HepG2 (cell line): ENCODE measurements around the gene PSMB11. TPM values are rescaled to one million over a fixed set of nuclear protein-coding genes. Genes with fewer than 3 reads are reported as not detected.
A peak's percentile ranks its signal among the peaks of the same experiment; 100 is the strongest.

ENCODE experiments used
- ATAC-seq: fragments of 200-7000 bp; cut with Tn5 transposase; 3 replicates; pipeline ENCODE4 v1.9.1; 2020; ENCODE audit warnings: mild to moderate bottlenecking, moderate library complexity
- BruUV-seq: library from RNA; stranded (reverse); fragments of 400-500 nt; replicated peaks from 2 replicates; lab custom pipeline; 2021; lab: Mats Ljungman, UMichigan
- CTCF ChIA-PET: fragments of 300-600 bp; formaldehyde crosslinking; extraction: SDS; loops from one replicate; lab custom pipeline; 2021; ENCODE audit warnings: low total read pairs, inconsistent platforms, low intra/inter-chr PET ratio; lab: Yijun Ruan, JAX
- POLR2A ChIA-PET: fragments of 350-600 bp; sonication (Branson Sonifier 250); formaldehyde crosslinking; loops from one replicate; lab custom pipeline; 2020; ENCODE audit warnings: antibody characterized with exemption, inconsistent platforms; lab: Yijun Ruan, JAX
- DNase-seq: peaks from one replicate; pipeline ENCODE4 v3.0.0-alpha.2; 2015; ENCODE audit warnings: low spot score
- FAIRE-seq: peaks from 3 replicates; lab custom pipeline; 2011; peaks lifted over from hg19 to GRCh38; lab: Jason Lieb, UNC
- H2AFZ ChIP-seq: one replicate; pipeline ENCODE4 v1.6.1; 2011; ENCODE audit warnings: low read length, inconsistent platforms
- H3K27ac ChIP-seq: fragments of 300-600 bp; 3 replicates; pipeline ENCODE4 v1.8.0; 2011; ENCODE audit warnings: mixed run types, mild to moderate bottlenecking, mixed read lengths, low read length, inconsistent platforms; ENCODE audit not compliant: insufficient read depth; ENCODE audit errors: extremely low read length
- H3K27me3 ChIP-seq, 2 experiments: fragments of 200-600 bp in 1 of 2; 2 replicates in 1 of 2; 3 replicates in 1 of 2; pipeline versions ENCODE4 v1.6.0 to v1.8.0; 2011; ENCODE audit warnings: low read length in 2 of 2, mild to moderate bottlenecking in 2 of 2, moderate library complexity in 2 of 2, inconsistent platforms in 1 of 2; ENCODE audit not compliant: insufficient read depth in 2 of 2, control insufficient read depth in 1 of 2
- H3K36me3 ChIP-seq, 2 experiments: fragments of 200-600 bp in 1 of 2; replicated peaks in 1 of 2; 2 replicates in 1 of 2; 3 replicates in 1 of 2; pipeline versions ENCODE4 v1.5.1 to v1.8.0; 2011; ENCODE audit warnings: low read length in 2 of 2, inconsistent platforms in 1 of 2; ENCODE audit not compliant: insufficient read depth in 2 of 2, control insufficient read depth in 1 of 2
- H3K4me1 ChIP-seq: 2 replicates; pipeline ENCODE4 v1.5.1; 2012; ENCODE audit warnings: low read length, inconsistent platforms; ENCODE audit not compliant: insufficient read depth
- H3K4me2 ChIP-seq: 2 replicates; pipeline ENCODE4 v1.6.0; 2011; ENCODE audit warnings: low read depth, low read length, inconsistent platforms
- H3K4me3 ChIP-seq, 3 experiments: fragments of 200-600 bp in 1 of 3; sonication (generic), shearing (Covaris generic) in 1 of 3; replicated peaks in 1 of 3; 2 replicates each; pipeline ENCODE4 v1.5.1; 2011 to 2016; ENCODE audit warnings: low read length in 3 of 3, inconsistent platforms in 2 of 3, low read depth in 2 of 3, mild to moderate bottlenecking in 2 of 3, control low read depth in 1 of 3, mixed read lengths in 1 of 3; ENCODE audit not compliant: insufficient read depth in 1 of 3
- H3K79me2 ChIP-seq: one replicate; pipeline ENCODE4 v1.6.1; 2011; ENCODE audit warnings: low read length, inconsistent platforms; ENCODE audit not compliant: insufficient read depth
- H3K9ac ChIP-seq: 2 replicates; pipeline ENCODE4 v1.6.0; 2011; ENCODE audit warnings: mild to moderate bottlenecking, low read depth, low read length, inconsistent platforms; ENCODE audit not compliant: insufficient read depth
- H3K9me3 ChIP-seq: 2 replicates; pipeline ENCODE4 v1.5.1; 2012; ENCODE audit warnings: mild to moderate bottlenecking, low read length
- H4K20me1 ChIP-seq: 2 replicates; pipeline ENCODE4 v1.6.0; 2011; ENCODE audit warnings: inconsistent platforms, mild to moderate bottlenecking, low read length, moderate library complexity; ENCODE audit not compliant: insufficient read depth
- ARID3A ChIP-seq: IDR thresholded peaks from 2 replicates; pipeline ENCODE4 v1.6.1; 2012; ENCODE audit warnings: low read depth, low read length, improper control_type of control experiment
- KDM5B ChIP-seq: sonication (generic); formaldehyde crosslinking; IDR thresholded peaks from 2 replicates; pipeline ENCODE4 v1.4.0; 2020; ENCODE audit warnings: missing genetic modification reagents, mild to moderate bottlenecking, borderline replicate concordance
- KLF11 ChIP-seq: IDR thresholded peaks from 2 replicates; pipeline ENCODE4 v1.6.1; 2016; ENCODE audit warnings: missing compliant biosample characterization
- NBN ChIP-seq: fragments of 450-650 bp; conservative IDR thresholded peaks from 2 replicates; pipeline ENCODE4 v1.6.1; 2017
- NCOA2 ChIP-seq: sonication (generic); formaldehyde crosslinking; IDR thresholded peaks from 2 replicates; pipeline ENCODE4 v1.8.0; 2022; ENCODE audit warnings: inconsistent platforms
- NFAT5 ChIP-seq: sonication (generic); formaldehyde crosslinking; IDR thresholded peaks from 2 replicates; pipeline ENCODE4 v1.4.0; 2020; ENCODE audit warnings: missing genetic modification reagents
- RCOR2 ChIP-seq: IDR thresholded peaks from 2 replicates; pipeline ENCODE4 v1.6.1; 2016; ENCODE audit warnings: missing biosample characterization, missing genetic modification reagents
- SMC3 ChIP-seq: IDR thresholded peaks from 2 replicates; pipeline ENCODE4 v1.6.1; 2011; ENCODE audit warnings: low read length, improper control_type of control experiment
- TEAD2 ChIP-seq: sonication (generic); formaldehyde crosslinking; IDR thresholded peaks from 2 replicates; pipeline ENCODE4 v1.9.0; 2021; ENCODE audit warnings: missing genetic modification reagents
- THYN1 ChIP-seq: sonication (generic); formaldehyde crosslinking; IDR thresholded peaks from 2 replicates; pipeline ENCODE4 v1.8.1; 2023; ENCODE audit warnings: low read depth, mild to moderate bottlenecking, moderate library complexity, missing genetic modification reagents, borderline replicate concordance
- YEATS2 ChIP-seq: sonication (generic); formaldehyde crosslinking; IDR thresholded peaks from 2 replicates; pipeline ENCODE4 v1.4.0; 2020; ENCODE audit warnings: missing genetic modification reagents, borderline replicate concordance
- ZNF703 ChIP-seq: sonication (generic); formaldehyde crosslinking; IDR thresholded peaks from 2 replicates; pipeline ENCODE4 v1.5.1; 2020; ENCODE audit warnings: missing genetic modification reagents, mild to moderate bottlenecking, moderate library complexity, borderline replicate concordance
- WGBS: methylation state at CpG from one replicate; pipeline ENCODE4 v1.1.6; 2017; ENCODE audit warnings: low lambda C conversion rate; 5-methylcytosine and 5-hydroxymethylcytosine counted together
- in situ Hi-C: cut with HindIII; loops from 2 replicates; pipeline ENCODE4 v1.10.0; 2017; ENCODE audit warnings: low pct_unique_long_range_greater_than_20kb; ENCODE audit not compliant: extremely low pct_ligation_motif_present
- intact Hi-C: fragments of 100-400 bp; cut with micrococcal nuclease; formaldehyde crosslinking; loops from one replicate; pipeline ENCODE4 v1.10.0; 2022; ENCODE audit not compliant: unreplicated experiment
- polyA plus RNA-seq, 8 experiments: library from polyadenylated mRNA; depleted of rRNA in 3 of 8; stranded (reverse) in 7 of 8; unstranded in 1 of 8; fragments of >200 nt; fragmentation: Illumina TruSeq in 4 of 8; extraction: Trizol in 4 of 8; gene quantifications; 2 replicates each; pipeline versions ENCODE4 v1.2.1 to v1.2.3, GENCODE V29; 2011 to 2016; ENCODE audit warnings: low read depth in 4 of 8, missing spikeins in 1 of 8, mixed read lengths in 1 of 8; ENCODE audit not compliant: insufficient read depth in 1 of 8
- total RNA-seq, 5 experiments: library from RNA; depleted of rRNA; stranded (reverse); fragments of >200 nt; fragmentation: Illumina TruSeq; extraction: Trizol; gene quantifications; 2 replicates each; pipeline ENCODE4 v1.2.3, GENCODE V29; 2016; ENCODE audit warnings: low read depth in 1 of 5
- TF ChIP-seq, protein P1 (sequence below): sonication (generic); formaldehyde crosslinking; IDR thresholded peaks from 2 replicates; pipeline ENCODE4 v1.8.1; 2023; ENCODE audit warnings: mild to moderate bottlenecking, inconsistent platforms, moderate library complexity, missing genetic modification reagents, borderline replicate concordance
- TF ChIP-seq, protein P2 (sequence below): sonication (generic); formaldehyde crosslinking; IDR thresholded peaks from 2 replicates; pipeline ENCODE4 v1.5.1; 2020; ENCODE audit warnings: missing genetic modification reagents, mild to moderate bottlenecking, borderline replicate concordance

PSMB11 gene
- total and polyA plus RNA-seq, 2 of the 13 experiments (the other 11 are each of a cell fraction or from before 2014, with no cell fraction given) = not detected

GRCh38 chr14:23056956-23057756 is 15.1 kb downstream of the PSMB11 start, which contains the start of gene CDH24:
TSS of gene CDH24 (minus strand) at chr14:23057520. CDS start at chr14:23055733, 1,787 bp downstream.
- peak within 1 kb of the TSS; percentile 54; the same call in 1 of the 2 replicates for H3K9ac ChIP-seq
- DNase-seq = no peak
- H3K4me3 ChIP-seq = peak within 1 kb of the TSS; percentile 55 to 88 (median 64)
- no peaks in the 10 kb centered on the region for H3K79me2 ChIP-seq
- H3K4me1 ChIP-seq = peaks cover 28% of the 10 kb centered on the region
- no TSS peak for BruUV-seq
- ChIA-PET CTCF (interaction anchor here (0.7 to 8.5 kb wide), 12 partner anchors 12 to 500 kb away, joined by 3 to 173 read pairs (median 5); partner anchors contain the start of gene AJUBA), POLR2A (interaction anchor here (0.8 to 7.4 kb wide), 29 partner anchors 10 to 264 kb away, joined by 3 to 72 read pairs (median 12); partner anchors contain the start of genes ACIN1, AJUBA, C14orf119 and HAUS4)
- H3K9me3 ChIP-seq = no peaks in the 10 kb centered on the region
- ATAC-seq = peak; percentile 23
- no peak for FAIRE-seq
- no peak within 1 kb of the TSS for H3K27ac ChIP-seq
- WGBS = 5% methylated on average over 64 of the region's 73 CpGs
- in situ Hi-C loops = no loop called here
- peak within 1 kb of the TSS; percentile 98 for H3K4me2 ChIP-seq
- peaks cover 0 to 6% of the 10 kb centered on the region in 2 experiments; a peak in 1 of 5 replicates for H3K27me3 ChIP-seq
- intact Hi-C loops = no loop called here
- H2AFZ ChIP-seq = no peak within 1 kb of the TSS
- H4K20me1 ChIP-seq = peaks cover 13% of the 10 kb centered on the region; the same call in 1 of the 2 replicates
- H3K36me3 ChIP-seq = peaks cover 24 to 27% of the 10 kb centered on the region in 2 experiments
- TF ChIP-seq RCOR2 (CRISPR knock-in tag) (no peak), NBN (peak; percentile 96), KDM5B (CRISPR knock-in tag) (no peak), TEAD2 (CRISPR knock-in tag) (no peak), SMC3 (no peak), ARID3A (no peak), ZNF703 (CRISPR knock-in tag) (peak; percentile 43; the same call in 1 of the 2 replicates), NFAT5 (peak; percentile 42; the same call in 1 of the 2 replicates), NCOA2 (CRISPR knock-in tag) (no peak), KLF11 (CRISPR knock-in tag) (no peak), YEATS2 (CRISPR knock-in tag) (no peak), THYN1 (CRISPR knock-in tag) (no peak)
- TF ChIP-seq, protein P1, sequence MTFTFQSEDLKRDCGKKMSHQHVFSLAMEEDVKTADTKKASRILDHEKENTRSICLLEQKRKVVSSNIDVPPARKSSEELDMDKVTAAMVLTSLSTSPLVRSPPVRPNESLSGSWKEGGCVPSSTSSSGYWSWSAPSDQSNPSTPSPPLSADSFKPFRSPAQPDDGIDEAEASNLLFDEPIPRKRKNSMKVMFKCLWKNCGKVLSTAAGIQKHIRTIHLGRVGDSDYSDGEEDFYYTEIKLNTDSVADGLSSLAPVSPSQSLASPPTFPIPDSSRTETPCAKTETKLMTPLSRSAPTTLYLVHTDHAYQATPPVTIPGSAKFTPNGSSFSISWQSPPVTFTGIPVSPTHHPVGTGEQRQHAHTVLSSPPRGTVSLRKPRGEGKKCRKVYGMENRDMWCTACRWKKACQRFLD (CRISPR knock-in tag) = no peak
- TF ChIP-seq, protein P2, sequence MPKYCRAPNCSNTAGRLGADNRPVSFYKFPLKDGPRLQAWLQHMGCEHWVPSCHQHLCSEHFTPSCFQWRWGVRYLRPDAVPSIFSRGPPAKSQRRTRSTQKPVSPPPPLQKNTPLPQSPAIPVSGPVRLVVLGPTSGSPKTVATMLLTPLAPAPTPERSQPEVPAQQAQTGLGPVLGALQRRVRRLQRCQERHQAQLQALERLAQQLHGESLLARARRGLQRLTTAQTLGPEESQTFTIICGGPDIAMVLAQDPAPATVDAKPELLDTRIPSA = no peak
